22Rv1 (cell line): ENCODE data around the gene GALM.
"Not testable (repeated sequence)": the region's sequence is repeated elsewhere in the genome, so short reads cannot be mapped to it uniquely, and the experiment has no call there.

ENCODE experiments used
- H3K27ac ChIP-seq: fragments of 450-650 bp; 2 replicates; pipeline ENCODE4 v1.5.1; 2017
- ZFX ChIP-seq: fragments of 450-650 bp; IDR thresholded peaks from 2 replicates; pipeline ENCODE4 v1.6.1; 2017; ENCODE audit warnings: antibody characterized with exemption, borderline replicate concordance
- TF ChIP-seq, protein P1 (sequence below): fragments of 450-650 bp; IDR thresholded peaks from 2 replicates; pipeline ENCODE4 v1.5.1; 2017; ENCODE audit warnings: mild to moderate bottlenecking

The GALM gene

DNA sequence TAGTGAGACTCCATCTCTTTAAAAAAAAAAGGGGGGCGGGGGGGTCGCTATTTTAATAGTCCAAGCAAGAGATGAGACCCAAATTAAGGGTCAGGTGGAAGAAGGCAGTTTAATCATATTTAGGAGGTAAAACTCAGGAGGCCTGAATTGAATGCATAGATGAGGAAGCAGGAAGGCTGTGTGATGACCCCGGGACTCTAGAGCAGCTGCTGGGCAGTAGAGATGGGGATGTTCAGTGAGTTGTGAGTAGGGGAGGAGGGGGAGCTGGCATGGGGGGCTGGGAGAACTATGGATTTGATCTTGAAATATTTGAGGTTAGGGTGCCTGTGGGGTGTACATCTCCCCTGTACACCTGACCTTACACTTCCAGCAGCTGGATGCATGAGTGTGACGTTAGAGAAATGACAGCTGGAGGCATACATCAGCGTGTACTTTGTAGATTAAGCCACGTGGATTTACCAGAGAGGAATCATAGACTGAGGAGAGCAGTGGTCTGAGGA is 41.0 kb downstream of the GALM start:
- H3K27ac ChIP-seq: no peak overlapping the region
- TF ChIP-seq ZFX: no peak
- TF ChIP-seq, protein P1, sequence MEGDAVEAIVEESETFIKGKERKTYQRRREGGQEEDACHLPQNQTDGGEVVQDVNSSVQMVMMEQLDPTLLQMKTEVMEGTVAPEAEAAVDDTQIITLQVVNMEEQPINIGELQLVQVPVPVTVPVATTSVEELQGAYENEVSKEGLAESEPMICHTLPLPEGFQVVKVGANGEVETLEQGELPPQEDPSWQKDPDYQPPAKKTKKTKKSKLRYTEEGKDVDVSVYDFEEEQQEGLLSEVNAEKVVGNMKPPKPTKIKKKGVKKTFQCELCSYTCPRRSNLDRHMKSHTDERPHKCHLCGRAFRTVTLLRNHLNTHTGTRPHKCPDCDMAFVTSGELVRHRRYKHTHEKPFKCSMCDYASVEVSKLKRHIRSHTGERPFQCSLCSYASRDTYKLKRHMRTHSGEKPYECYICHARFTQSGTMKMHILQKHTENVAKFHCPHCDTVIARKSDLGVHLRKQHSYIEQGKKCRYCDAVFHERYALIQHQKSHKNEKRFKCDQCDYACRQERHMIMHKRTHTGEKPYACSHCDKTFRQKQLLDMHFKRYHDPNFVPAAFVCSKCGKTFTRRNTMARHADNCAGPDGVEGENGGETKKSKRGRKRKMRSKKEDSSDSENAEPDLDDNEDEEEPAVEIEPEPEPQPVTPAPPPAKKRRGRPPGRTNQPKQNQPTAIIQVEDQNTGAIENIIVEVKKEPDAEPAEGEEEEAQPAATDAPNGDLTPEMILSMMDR: no peak

- not testable (repeated sequence) for H3K27ac ChIP-seq
These were observed 42.6 kb downstream of the GALM start for GRCh38 chr2:38708491-38708890.

GRCh38 chr2:38708900-38709566 is 43.1 kb downstream of the GALM start:
- H3K27ac ChIP-seq: no peak overlapping the region
- TF ChIP-seq ZFX: no peak
- TF ChIP-seq, protein P1: no peak

DNA sequence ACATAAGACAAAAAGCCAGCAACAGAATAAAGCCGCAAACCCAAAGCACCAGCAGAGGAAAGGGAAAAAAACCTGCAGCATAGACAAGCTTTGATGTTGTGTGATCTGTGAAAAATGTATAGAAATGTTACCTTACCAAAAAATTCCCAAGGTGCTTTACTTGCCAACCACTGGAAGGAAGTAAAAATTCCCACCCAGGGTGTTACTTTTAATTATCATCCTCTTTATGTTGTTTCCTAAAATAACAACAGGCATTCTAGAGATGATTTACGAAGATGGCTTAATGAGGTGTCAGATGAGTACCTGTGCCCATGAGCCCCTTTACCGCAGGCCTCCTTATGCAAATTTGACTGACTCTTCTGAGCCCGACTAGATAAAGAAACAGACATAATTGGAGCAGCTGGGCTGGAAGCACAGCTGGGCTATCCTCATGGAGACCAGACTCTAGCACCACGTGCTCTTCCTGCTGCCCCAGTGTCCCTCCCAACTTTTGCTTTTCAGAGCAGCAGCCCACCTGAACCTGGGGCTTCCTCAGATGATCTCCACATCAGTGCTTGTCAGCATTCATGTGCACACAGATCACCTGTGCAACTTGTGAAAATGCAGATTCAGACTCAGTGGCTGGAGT is 43.8 kb downstream of the GALM start:
- no peak for TF ChIP-seq ZFX
- TF ChIP-seq, protein P1: no peak
- H3K27ac ChIP-seq: no peak overlapping the region

- H3K27ac ChIP-seq: no peak overlapping the region
- no peak for TF ChIP-seq ZFX
- TF ChIP-seq, protein P1: no peak
These were observed 45.6 kb downstream of the GALM start for GRCh38 chr2:38711558-38711957.

- TF ChIP-seq, protein P1: no peak
- no peak for TF ChIP-seq ZFX
- no peak overlapping the region for H3K27ac ChIP-seq
These were observed 46.5 kb downstream of the GALM start for GRCh38 chr2:38712413-38712812.

- TF ChIP-seq, protein P1: no peak
- no peak for TF ChIP-seq ZFX
- H3K27ac ChIP-seq: no peak overlapping the region
These were observed 47.0 kb downstream of the GALM start for GRCh38 chr2:38712871-38713270.
